Fibroblast of pulmonary artery (primary cell): Measurements from ENCODE around the gene COL5A1.

Experiments used
- DNase-seq: peaks from one replicate; pipeline ENCODE4 v3.0.0-alpha.2; 2010; ENCODE audit warnings: low read depth
- H3K4me3 ChIP-seq: replicated peaks from 2 replicates; pipeline ENCODE4 v1.5.1; 2011; ENCODE audit warnings: low read depth, mild to moderate bottlenecking, control low read depth, low read length, moderate library complexity
- TF ChIP-seq, protein P1 (sequence below): IDR thresholded peaks from 2 replicates; pipeline ENCODE4 v1.5.1; 2011; ENCODE audit warnings: mild to moderate bottlenecking, control low read depth, low read length, inconsistent platforms; ENCODE audit errors: missing control alignments

Gene COL5A1

DNA sequence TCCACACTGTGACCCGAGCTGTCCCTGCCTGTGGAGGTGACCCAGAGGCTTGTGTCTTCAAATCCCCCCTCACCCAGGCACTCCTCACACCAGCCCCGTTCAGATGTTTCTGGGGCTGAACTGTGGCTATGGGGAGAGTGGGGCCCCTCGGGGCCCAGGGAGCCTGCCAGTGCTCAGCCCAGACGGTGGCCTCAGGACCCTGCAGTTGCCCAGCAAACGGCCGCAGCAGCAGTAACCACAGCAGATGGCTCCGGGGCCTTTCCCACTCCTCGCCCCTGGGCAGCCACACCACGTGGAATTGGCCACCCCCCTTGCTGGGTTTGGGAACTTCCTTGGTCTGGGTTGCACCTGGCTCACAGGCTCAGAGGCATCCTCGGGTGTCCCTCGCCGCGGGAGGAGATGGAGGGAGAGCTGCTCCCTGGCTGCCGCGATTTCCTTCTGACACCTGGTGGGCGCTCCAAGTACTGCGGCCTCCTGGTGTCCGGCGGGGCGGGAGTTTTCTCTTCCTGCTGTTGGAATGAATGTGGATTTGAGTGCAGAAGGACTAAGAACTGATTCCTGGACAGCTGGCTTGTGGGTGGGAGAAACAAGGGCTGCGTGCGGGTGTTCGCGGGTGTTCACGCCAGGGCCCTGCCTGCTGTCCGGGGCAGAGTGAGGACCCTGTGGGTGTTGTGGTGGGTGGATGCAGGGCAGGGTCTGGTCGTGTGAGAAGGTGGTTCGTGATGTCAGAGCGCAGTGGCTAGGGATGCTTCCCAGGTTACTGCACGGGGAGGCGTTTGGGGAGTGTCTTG is 97.5 kb downstream of the COL5A1 start:
- TF ChIP-seq, protein P1, sequence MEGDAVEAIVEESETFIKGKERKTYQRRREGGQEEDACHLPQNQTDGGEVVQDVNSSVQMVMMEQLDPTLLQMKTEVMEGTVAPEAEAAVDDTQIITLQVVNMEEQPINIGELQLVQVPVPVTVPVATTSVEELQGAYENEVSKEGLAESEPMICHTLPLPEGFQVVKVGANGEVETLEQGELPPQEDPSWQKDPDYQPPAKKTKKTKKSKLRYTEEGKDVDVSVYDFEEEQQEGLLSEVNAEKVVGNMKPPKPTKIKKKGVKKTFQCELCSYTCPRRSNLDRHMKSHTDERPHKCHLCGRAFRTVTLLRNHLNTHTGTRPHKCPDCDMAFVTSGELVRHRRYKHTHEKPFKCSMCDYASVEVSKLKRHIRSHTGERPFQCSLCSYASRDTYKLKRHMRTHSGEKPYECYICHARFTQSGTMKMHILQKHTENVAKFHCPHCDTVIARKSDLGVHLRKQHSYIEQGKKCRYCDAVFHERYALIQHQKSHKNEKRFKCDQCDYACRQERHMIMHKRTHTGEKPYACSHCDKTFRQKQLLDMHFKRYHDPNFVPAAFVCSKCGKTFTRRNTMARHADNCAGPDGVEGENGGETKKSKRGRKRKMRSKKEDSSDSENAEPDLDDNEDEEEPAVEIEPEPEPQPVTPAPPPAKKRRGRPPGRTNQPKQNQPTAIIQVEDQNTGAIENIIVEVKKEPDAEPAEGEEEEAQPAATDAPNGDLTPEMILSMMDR = peak; percentile 79
- no peak overlapping the region for H3K4me3 ChIP-seq
- DNase-seq = peak; percentile 58

DNA sequence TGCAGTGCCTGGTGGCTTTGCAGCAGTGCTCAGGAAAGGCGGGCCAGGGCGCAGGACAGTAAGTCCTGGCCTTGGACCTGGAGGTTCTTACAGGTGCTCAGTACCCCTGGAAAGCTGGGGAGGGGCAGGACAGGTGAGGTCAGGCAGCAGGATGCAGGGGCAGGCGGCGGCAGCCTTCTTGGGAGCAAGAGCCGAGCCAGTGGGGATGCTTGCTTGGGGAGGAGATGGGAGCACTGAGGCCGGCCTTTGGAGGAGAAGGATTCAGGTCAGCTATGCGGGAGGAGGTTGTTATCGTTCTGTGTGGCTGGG is 98.0 kb downstream of the COL5A1 start:
- no peak overlapping the region for H3K4me3 ChIP-seq
- TF ChIP-seq, protein P1 = no peak
- DNase-seq = no peak

DNA sequence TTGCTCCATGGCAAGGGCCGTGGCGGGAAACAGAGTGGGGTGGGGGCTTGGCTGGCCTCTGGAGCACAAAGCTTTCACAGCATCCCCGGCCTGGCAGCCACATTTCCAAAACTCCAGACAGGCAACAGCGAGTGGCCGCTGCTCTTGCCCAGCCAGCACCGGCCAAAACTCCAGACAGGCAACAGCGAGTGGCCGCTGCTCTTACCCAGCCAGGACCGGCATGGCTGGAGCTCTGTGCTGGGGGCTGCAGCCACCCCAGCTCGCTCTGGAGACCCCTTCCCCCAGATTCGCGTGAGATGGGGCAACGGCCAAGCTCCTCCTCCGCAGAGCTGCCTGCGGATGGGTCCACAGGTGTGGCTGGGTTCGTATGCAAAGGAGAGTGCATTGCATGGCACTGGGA is 98.5 kb downstream of the COL5A1 start:
- DNase-seq = no peak
- H3K4me3 ChIP-seq = no peak overlapping the region
- TF ChIP-seq, protein P1 = no peak

DNA sequence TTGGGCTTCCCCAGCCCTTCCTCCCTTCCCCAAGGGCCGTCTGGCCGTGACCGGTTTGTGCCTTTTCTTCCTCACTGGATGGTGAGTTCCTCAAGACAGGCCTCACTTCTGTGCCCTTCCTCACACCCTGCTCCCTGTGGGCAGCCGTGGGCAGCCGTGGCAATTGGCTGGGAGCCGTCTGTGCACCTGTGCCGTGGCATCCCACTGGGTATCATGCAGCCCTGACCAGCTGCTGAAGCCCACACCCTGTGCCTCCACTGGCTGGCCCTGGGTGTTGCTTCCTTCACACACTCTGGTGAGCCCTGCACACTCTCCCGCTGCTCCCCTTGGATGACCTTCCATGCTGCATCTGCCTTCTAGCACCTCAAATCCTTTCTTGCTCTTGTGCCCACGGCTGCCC is 100.2 kb downstream of the COL5A1 start:
- TF ChIP-seq, protein P1 = no peak
- no peak for DNase-seq
- no peak overlapping the region for H3K4me3 ChIP-seq

DNA sequence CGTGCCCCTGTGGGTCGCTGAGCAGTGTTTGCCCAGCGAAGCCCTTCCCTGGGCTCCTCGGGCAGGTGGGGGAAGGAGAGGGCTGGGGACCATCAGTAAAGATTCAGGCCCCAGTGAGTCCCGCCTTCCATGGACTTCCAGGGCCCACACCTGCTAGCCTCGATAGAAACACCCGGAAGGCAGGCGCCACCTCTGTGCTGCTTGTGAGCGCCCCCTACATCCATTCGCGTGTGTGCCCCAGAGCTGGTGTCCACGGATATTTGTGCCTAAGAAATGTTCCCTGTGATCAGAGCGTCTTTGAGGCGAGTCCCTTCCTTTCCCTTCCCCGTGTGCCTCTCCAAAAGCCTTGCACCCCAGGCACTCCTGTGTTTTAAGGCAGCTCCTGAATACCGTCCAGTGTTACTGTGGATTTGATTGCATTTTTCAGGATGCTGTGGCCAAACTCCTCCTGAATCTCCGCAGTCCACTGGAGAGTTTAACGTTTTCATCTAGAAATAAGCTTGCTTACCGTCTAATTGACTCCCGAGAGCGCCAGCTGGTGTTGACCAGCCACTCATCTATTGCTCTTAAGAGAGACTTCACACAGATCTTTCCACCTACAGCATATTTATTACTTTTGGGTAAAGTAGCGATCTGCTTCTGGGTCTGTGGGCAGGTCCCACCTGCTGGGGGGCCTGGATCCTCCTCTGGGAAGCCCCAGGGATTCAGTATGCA is 101.4 kb downstream of the COL5A1 start:
- DNase-seq = no peak
- H3K4me3 ChIP-seq = no peak overlapping the region
- TF ChIP-seq, protein P1 = no peak

DNA sequence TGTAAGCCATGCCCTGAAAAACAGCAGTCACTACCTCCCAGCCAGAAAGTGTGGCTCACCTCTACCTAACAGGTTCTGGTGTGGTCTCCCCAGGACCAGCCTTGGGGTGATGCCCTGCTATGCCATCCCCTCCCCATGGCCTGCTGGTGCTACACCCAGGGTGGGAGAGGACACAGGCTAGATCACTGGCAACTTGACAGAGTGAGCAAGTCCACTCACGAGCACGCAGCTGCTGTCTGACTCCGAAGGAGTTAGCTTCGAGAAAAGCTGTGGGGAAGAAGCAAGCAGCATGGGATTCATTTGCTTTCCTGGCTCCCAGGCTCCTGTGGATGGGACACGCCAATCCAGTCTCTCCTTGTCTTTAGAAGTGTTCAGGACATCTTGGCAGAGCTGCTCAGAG is 102.2 kb downstream of the COL5A1 start:
- H3K4me3 ChIP-seq = no peak overlapping the region
- TF ChIP-seq, protein P1 = no peak
- DNase-seq = no peak
